Right lobe of liver (tissue), 6 donors: ENCODE measurements around the gene SPATA3. TPM values are rescaled to one million over a fixed set of nuclear protein-coding genes. Genes with fewer than 3 reads are reported as not detected.

Source experiments
- ATAC-seq, 4 donors: fragments of 200-7000 bp; cut with Tn5 transposase; one replicate each; pipeline ENCODE4 v1.9.1; 2020; ENCODE audit warnings: mild to moderate bottlenecking in 4 of 4, moderate library complexity in 4 of 4
- DNase-seq, 3 donors: peaks; one replicate each; pipeline ENCODE4 v3.0.0-alpha.2; 2020
- H3K27ac ChIP-seq, 3 donors: fragments of 200-600 bp; one replicate each; pipeline ENCODE4 v1.8.0; 2022
- H3K27me3 ChIP-seq, 2 donors: fragments of 200-600 bp; one replicate each; pipeline ENCODE4 v1.8.0; 2022
- H3K36me3 ChIP-seq, 4 donors: fragments of 200-600 bp; sonication (generic) in 1 of 4; one replicate each; pipeline versions ENCODE4 v1.5.1 to v1.8.0; 2017 to 2022; ENCODE audit warnings: control low read depth in 1 of 4
- H3K4me1 ChIP-seq, 4 donors: fragments of 200-600 bp; sonication (generic) in 1 of 4; one replicate each; pipeline versions ENCODE4 v1.5.1 to v1.8.0; 2017 to 2022; ENCODE audit warnings: control low read depth in 1 of 4
- H3K4me3 ChIP-seq, 3 donors: fragments of 200-600 bp; one replicate each; pipeline ENCODE4 v1.8.0; 2022
- H3K9me3 ChIP-seq, 4 donors: fragments of 200-600 bp; sonication (generic) in 1 of 4; one replicate each; pipeline versions ENCODE4 v1.5.1 to v1.8.0; 2017 to 2022; ENCODE audit warnings: control low read depth in 1 of 4
- POLR2A ChIP-seq: fragments of 450-650 bp; IDR thresholded peaks from one replicate; pipeline ENCODE4 v1.6.1; 2017; ENCODE audit warnings: antibody characterized with exemption, mild to moderate bottlenecking
- WGBS: methylation state at CpG from one replicate; pipeline ENCODE4 v1.1.6; 2018; ENCODE audit warnings: low coverage, low lambda C conversion rate; ENCODE audit not compliant: insufficient coverage; ENCODE audit errors: missing lambda C conversion rate; 5-methylcytosine and 5-hydroxymethylcytosine counted together
- intact Hi-C, 2 donors: fragments of 100-400 bp; cut with DNase I; formaldehyde crosslinking; loops; one replicate each; pipeline versions ENCODE4 v1.11.2 to v1.14.1; 2022
- total RNA-seq, 6 experiments: library from RNA; depleted of rRNA in 2 of 6; stranded (reverse); fragments of >200 nt in 2 of 6; fragmentation: NEBNext Ultra II Directional in 3 of 6; extraction: Animal tissue kit (Norgen Biotek cat#: 25700) in 3 of 6; gene quantifications; one replicate each; pipeline versions ENCODE4 v1.1.0 to v1.2.4, GENCODE V29; 2016 to 2023
- TF ChIP-seq, protein P1 (sequence below), 4 donors: fragments of 200-600 bp in 3 of 4; fragments of 450-650 bp in 1 of 4; IDR thresholded peaks; one replicate each; pipeline versions ENCODE4 v1.5.1 to v1.8.0; 2016 to 2022; ENCODE audit warnings: antibody characterized with exemption in 4 of 4, mild to moderate bottlenecking in 2 of 4
- donor health status: DM: no; HTN: yes; CAD: no.
- donor health status: DM: no; HTN: no; CAD: no.
- donor health status: DM: no; HTN: no; CAD: no.
- donor health status: DM: no; HTN: yes; CAD: no.
- donor health status: DM: no; HTN: yes; CAD: no.

Gene SPATA3
- total RNA-seq, 6 experiments from 2014 or later, result not detected

DNA sequence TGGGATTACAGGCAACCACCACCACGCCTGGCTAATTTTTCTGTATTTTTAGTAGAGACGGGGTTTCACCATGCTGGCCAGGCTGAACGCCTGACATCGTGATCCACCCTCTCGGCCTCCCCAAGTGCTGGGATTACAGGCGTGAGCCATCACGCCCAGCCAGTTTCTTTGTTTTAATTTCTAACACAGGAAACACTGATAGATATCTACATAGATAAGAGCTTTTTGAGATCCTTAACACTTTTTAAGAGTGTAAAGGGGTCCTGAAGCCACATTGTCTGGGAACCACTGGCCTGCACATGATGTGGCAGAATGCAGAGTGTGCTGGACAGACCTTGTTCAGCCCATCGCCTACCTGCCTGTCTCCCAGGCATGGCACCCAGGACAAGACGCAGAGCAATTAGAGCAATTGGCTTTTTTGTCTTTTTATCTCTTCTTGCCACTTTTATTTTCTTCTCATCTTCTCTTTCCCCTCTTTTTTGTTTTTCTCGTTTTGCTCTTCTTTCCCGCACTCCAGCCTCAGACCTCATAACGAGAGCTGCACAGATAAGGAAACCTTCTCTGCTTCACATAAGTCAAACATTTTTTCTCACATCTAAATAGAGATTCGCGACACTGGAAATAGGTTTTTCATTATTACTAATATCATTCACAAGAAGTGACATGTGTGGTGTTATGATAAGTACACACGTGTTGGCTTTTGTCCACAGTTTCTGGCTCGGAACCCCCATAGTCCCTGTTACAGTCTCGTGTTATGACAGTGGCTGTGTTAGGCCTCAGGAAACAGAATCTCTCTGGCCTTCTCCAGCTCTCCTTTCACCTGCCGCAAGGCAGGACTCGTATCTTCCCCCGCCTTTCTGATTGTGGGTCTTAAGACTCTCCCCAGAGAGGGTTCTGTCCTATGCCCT, 45.7 kb upstream of the SPATA3 start:
- H3K9me3 ChIP-seq, result no peaks in the 10 kb centered on the region
- WGBS, result 86% methylated on average over 19 of the region's 20 CpGs
- no peak for TF ChIP-seq POLR2A
- TF ChIP-seq, protein P1, sequence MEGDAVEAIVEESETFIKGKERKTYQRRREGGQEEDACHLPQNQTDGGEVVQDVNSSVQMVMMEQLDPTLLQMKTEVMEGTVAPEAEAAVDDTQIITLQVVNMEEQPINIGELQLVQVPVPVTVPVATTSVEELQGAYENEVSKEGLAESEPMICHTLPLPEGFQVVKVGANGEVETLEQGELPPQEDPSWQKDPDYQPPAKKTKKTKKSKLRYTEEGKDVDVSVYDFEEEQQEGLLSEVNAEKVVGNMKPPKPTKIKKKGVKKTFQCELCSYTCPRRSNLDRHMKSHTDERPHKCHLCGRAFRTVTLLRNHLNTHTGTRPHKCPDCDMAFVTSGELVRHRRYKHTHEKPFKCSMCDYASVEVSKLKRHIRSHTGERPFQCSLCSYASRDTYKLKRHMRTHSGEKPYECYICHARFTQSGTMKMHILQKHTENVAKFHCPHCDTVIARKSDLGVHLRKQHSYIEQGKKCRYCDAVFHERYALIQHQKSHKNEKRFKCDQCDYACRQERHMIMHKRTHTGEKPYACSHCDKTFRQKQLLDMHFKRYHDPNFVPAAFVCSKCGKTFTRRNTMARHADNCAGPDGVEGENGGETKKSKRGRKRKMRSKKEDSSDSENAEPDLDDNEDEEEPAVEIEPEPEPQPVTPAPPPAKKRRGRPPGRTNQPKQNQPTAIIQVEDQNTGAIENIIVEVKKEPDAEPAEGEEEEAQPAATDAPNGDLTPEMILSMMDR (IDR thresholded peaks at IDR 0.05), result no peak

DNA sequence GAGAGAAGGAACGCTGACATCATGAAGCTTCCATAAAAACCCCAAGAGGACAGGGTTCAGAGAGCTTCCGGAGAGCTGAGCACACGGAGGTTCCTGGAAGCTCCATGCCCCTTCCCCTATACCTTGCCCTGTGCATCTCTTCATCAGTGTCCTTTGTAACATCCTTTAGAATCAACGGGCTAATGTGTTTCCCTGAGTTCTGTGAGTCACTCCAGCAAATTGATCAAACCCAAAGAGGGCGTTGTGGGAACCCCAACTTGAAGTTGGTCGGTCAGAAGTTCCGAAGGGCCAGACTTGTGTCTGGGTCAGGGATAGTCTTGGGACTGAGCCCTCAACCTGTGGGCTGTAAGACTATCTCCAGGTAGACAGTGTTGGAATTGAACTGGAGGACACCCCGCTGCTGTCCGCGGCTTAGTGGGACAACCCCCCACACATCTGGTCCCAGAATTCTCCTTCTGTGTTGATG, 45.0 kb upstream of the SPATA3 start:
- Histone ChIP-seq H3K27me3 (no peaks in the 10 kb centered on the region), H3K36me3 (no peaks in the 10 kb centered on the region), H3K4me3 (no peak overlapping the region), H3K4me1 (no peaks in the 10 kb centered on the region), H3K9me3 (no peaks in the 10 kb centered on the region), H3K27ac (no peak overlapping the region)
- intact Hi-C loops, result no loop called here
- TF ChIP-seq POLR2A, result no peak
- TF ChIP-seq, protein P1 (IDR thresholded peaks at IDR 0.05), result no peak
- DNase-seq, result no peak
- no peak for ATAC-seq
- 87% methylated on average over 7 of the region's 10 CpGs for WGBS

More for the DNA sequence above, 45.7 kb upstream of the SPATA3 start:
- ATAC-seq (no peak), DNase-seq (no peak)
- no peaks in the 10 kb centered on the region for H3K36me3 ChIP-seq
- H3K4me1 ChIP-seq, result no peaks in the 10 kb centered on the region
- no peak overlapping the region for H3K4me3 ChIP-seq
- intact Hi-C loops, result no loop called here
- no peaks in the 10 kb centered on the region for H3K27me3 ChIP-seq
- H3K27ac ChIP-seq, result no peak overlapping the region

DNA sequence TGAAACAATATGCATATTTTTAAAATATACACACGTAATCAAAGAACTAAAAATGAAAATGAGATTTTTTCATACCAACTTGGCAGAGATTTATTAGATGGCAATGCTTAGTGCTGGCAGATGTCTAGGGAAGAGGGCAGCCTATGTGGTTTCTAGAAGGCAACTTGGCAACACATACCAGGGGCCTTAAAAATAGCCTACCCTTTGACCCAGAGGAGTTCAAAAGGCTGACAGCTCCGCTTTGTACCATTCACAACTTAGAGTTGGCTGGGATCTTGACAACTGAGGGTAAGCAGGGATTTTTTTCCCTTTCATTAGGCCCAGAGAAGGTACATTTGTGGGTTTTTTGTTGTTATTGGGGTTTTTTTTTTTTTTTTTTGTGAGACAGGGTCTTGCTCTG, 44.5 kb upstream of the SPATA3 start:
- ATAC-seq (no peak), DNase-seq (no peak)
- no peaks in the 10 kb centered on the region for H3K9me3 ChIP-seq
- H3K27me3 ChIP-seq, result no peaks in the 10 kb centered on the region
- no peak overlapping the region for H3K4me3 ChIP-seq
- TF ChIP-seq POLR2A, result no peak
- TF ChIP-seq, protein P1 (IDR thresholded peaks at IDR 0.05), result no peak
- H3K4me1 ChIP-seq, result no peaks in the 10 kb centered on the region
- intact Hi-C loops, result no loop called here
- no peak overlapping the region for H3K27ac ChIP-seq
- no peaks in the 10 kb centered on the region for H3K36me3 ChIP-seq
- 67% methylated on average over 2 of the region's 2 CpGs for WGBS

DNA sequence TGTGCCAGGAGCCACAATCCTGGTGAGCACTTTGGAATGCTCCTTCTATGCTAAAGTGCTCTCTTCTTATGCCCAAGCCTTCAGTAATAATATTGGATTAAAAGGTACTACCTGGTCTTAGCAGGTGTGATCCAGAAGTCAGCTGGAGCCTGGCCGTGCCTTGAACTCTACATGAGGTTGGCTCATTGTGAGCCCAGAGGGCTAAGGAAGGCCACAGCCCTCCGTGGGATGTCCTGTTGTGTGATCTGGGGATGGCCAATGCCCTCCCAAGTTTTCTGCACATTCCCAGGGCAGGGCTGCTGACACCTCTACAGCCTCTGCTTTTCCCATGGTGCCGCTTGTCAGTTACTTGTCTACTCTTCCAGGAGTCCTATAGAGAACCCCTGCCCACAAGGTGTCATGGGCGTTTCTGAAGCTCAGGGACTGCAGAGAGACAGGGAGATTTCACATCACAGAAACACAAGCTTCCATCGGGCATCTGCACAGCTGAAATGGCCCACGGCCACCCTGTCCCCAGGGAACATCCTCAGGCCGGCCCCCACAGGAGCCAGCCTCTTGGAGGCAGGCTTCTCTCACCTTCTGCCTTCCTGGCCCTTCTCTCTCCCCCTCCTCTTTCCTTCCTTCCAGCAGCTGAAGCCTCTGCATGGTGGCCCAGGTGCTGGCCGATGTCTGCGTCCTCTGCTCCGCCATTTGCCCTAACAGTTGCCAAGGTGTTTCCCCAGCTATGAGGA, 43.5 kb upstream of the SPATA3 start:
- TF ChIP-seq, protein P1 (IDR thresholded peaks at IDR 0.05), result no peak
- TF ChIP-seq POLR2A, result no peak
- DNase-seq (no peak), ATAC-seq (no peak)
- peaks cover 0 to 6% (median under 1%) of the 10 kb centered on the region in 4 donors for H3K4me1 ChIP-seq
- H3K4me3 ChIP-seq, result no peak overlapping the region
- 100% methylated on average over 3 of the region's 10 CpGs for WGBS
- peaks cover 0 to 6% of the 10 kb centered on the region in 2 donors for H3K27me3 ChIP-seq
- no peaks in the 10 kb centered on the region for H3K9me3 ChIP-seq
- H3K36me3 ChIP-seq, result no peaks in the 10 kb centered on the region
- intact Hi-C loops, result no loop called here
- no peak overlapping the region for H3K27ac ChIP-seq
